DMS79 treated with DMSO at 0.1 percent for 48 hours (cell line): ENCODE results near the gene LAMTOR4.

Experiments
- DNase-seq: peaks from one replicate; lab custom pipeline; 2025; lab: John Stamatoyannopoulos, UW

The LAMTOR4 gene

DNA sequence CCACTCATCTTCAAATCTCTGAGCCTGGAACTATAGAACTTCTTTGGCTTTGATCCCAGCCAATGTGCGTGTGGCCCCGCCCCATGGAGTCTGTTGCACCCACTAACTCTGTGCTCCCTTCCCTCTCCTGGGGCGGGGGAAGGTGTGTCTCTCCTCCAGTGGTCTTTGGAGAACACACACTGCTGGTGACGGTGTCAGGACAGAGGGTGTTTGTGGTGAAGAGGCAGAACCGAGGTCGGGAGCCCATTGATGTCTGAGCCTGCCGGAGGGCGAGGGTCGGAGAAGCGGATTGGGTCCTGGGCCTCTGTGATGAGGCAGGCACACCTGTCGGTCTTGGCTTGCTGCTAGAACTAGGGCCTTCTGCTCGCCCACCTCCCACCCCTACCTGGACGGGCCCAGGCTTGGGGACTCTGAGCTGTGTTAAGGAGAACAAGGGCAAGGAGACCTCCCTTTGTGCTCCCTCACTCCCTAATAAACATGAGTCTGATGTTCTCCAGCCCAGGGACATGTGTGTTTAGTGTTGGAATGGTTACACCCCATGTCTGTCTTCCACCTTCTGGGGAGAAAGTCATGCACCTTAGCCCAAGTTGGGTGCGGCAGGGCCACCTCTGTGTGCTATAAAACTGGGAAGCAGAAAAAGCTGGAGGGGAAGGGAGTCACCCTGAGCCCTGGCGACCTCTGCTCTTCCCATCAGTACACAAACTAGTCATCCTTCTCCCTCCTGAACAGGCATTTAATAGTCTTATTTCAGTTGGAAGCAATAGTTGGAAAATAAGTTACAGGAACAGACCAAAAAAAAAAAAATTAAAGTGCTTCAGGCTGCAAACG lies 5.2 kb downstream of the LAMTOR4 start:
- no peak for DNase-seq

DNA sequence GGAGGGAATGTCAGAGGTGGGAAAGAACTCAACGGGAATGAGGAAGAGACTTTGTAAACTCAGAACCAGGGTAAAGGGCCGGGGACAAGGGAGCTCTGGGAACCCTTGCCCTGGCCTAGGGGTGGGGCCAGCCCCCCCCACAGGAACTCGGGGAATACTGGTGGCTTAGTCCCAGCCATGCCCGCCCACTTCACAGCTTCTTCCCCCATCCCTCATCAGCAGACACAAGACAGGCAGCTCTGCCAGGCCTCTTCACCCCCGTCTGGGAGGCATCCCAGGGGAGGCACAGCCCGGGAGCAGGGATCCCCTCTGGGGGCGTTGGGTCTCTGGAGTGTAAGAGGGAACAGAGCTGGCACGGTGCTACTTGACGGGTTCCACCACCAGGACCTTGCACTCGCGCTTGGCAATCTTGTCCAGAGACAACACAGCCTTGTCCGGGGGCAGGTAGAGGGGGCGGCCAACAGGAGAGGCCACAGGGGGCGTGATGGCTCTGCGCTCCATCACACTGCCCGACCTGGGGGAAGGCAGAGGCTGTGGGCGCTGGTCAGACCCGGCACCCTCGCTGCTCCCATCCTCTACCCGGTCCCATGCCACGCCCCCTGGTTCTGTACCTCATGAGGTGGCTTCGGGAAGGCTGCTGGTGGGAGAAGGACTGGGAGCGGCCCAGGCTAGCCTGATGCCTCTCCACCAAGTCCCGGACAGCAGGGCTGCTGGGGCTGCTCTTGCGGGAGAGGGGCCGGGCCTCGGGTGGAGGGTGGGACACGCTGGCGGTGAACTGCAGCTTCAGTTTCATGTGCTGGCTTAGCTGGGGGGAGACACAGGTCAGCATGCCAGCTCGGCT lies 6.2 kb downstream of the LAMTOR4 start:
- DNase-seq, result no peak

DNA sequence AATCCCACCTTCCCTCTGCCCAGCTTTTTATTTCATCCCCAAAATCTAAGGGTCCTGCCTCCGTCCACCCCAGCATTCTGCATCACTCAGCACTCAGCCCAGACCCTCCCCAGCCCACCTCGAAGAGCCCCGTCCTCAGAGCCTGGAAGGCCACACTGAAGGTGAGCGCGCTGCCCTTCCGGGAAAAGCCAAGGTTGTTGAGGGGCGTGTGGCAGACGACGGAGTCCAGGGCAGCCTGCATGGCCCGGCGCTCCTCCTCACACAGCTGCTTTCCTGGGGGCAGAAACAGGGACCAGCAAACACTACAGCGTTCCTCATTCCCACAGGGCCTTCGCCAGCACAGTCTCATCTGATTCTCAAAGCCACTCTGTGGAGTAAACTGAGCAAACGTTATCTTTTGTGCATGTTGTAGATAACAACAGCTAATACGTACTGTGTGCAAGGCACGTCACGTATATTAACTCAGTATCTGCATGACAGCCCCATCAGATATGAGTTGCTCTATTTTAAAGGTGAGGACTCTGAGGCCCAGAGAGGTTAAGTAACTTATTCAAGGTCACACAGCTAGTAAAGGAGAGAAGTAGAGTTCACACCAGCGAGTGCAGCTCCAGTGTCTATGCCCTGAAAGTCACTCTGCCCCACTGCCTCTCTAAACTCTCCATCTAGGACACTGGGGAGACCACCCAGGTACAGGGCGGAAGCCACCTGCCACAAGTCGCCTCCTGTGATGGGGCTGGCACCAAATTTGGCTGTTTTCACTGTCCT lies 7.0 kb downstream of the LAMTOR4 start:
- no peak for DNase-seq

DNA sequence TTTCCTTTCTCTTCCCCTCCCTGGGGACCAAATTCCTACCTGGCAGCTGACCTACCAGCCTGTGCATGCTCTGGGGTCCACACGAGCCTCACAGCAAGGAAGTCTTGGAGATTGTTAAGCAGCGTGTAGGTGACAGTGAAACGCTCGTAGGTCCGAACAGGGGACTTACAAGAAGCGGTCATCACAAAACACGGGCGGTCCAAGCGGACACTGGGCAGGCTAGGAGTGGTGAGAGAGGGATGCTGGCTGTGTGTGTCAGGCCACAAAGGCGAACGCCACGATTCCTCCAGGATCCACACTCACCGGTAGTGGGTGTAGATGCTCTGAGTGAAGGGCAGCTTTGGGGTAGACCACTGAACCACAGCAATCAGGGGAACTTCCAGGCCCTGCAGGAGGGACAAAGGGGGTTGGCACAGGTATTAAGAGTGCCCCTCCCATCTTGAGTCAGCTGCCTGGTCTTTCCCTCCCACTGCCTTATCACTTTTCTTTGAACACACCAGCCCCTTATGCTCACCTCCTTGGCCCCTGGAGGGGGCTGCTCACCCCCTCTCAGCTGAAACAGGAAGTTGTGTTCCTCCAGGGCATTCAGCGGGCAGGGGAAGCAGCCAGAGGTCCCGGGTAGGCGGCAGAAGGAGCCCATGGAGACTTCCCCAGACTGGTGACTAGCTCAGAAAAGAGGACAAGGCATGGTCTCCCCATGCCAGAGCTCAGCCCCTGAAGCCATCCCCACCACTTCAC lies 7.8 kb downstream of the LAMTOR4 start:
- DNase-seq, result no peak

DNA sequence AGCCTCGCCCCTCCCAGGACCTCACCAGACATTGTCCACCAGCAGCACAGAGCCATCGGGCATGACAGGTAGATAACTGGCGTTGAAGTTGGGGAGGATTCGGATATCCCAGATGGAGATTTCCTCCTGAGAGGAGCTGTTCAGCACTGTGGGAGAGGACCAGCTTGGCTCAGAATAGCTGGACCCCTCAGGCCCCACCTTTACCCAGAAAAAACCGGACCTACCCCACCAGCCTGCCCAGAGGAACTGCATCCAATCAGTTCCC lies 8.3 kb downstream of the LAMTOR4 start:
- no peak for DNase-seq

DNA sequence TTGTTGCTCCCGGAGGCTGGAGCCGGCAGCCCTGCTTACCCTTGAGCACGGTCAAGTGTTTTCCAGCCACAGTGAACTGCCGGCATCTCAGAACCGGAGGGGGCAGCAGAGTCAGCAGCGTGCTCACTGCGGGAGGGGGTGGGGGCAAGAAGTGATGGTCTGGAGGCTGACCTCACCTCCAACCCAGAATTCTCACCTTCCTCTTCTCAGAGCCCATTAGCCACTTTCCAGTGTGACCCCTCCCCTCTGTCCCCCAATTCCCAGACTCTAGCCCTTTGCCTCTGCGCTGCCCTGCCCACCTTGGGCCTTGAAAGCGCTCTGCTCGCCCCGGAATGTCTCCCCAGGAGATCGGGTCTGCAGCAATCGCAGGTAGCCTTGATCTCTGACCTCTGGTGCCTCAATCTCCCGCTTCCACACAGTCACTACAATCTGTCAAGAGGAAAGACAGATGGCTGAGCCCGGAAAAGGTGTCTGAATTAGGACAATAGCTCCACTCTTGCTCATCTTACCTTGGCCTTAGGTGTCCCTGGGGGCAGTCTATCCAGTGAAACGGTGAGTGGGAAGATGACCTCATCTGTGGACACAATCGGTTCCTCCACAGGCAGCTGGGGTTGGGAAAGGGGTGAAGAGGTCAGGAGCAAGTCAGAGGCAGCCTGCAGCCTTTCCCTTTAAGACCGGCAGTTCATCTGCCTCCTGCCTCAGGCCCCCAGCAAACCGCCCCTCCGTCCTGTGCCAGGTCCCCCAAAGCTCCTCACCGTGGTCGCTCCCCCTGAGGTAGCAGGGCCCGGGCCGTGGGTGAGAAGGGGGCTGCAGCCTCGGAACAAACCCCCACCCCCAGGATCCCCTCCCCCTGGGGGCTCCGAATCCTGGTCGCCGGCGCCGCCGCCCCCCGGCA lies 8.9 kb downstream of the LAMTOR4 start:
- DNase-seq, result no peak

DNA sequence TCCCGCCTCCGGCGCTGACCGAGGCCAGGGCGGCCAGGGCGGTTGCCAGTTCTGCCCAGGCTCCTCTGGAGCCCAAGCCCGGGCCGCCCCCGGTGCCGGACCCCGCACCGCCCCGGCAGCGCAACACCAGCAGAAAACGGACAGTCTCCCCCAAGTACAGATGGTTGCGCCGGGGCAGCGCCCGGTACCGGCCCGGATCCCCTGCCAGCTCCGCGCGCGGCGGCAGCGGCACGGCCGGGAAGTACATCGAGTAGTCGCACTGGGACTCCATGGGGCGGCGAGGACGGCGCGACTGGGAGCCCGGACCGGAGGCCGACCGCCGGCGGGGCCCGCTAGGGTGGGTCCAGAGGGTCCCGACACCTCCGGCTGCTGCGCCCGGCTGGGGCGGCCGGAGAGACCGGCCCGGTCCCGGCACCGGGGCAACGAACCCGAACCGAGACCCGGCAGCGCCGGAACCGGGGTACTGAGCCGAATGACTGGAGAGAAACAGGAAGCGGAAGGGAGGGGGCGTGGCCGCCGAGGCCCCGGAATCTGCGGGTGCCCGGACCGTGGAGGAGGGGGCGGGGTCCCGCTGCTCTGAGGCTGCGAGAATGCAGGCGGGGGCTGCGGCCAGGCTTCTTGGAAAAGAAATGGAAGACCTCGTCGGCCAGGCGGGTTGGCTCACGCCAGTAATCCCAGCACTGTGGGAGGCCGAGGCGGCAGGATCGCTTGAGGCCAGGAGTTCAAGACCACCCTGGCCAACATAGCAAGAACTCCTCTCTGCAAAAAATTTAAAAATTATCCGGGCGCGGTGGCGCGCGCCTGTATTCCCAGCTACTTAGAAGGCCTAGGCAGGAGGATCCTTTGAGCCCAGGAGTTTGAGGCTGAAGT lies 9.7 kb downstream of the LAMTOR4 start, which contains the start of gene TRAPPC14:
Gene TRAPPC14, minus strand, starts transcription at position 495 of the 870 bp plus-strand sequence. Its CDS starts 224 bp downstream, at position 271.
- DNase-seq, result peak; percentile 83

DNA sequence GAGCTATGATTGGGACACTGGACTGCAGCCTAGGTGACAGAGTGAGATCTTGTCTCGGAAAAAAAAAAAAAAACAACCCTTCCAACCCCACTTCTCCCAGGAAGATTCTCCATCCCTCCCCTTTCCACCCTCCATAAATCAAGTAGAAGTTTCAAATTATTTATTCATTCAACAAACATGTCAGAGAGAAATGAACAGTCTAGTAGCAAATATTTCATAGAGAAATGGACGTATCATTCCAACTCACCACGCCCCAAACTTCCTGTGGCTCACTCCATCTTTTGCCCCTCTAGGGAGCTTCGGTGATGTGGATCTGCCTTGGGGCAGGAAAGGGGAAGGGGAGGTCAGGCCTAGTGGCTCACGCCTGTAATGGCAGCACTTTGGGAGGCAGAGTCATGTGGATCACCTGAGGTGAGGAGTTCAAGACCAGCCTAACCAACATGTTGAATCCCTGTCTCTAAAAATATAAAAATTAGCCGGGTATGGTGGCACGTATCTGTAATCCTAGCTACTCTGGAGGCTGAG lies 10.4 kb downstream of the LAMTOR4 start:
- no peak for DNase-seq

DNA sequence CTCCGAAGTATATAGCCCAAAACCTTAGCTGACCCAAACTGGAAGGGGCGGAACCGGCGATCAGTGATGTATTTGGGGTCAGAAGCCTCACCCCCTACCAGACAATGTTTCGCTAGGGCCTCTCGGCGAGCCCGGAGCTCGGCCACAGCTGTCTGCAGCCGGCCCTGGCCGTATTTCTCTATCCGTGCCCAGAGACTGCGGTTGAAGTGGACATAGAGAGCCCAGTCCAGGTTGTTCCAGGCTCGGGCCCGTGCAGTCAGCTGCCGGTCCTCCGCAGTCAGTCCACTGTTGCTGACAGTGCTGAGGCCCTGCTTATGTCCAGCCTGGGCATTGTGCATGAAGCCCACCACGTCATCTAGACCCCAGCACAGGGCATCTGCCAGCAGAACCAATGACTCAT lies 11.3 kb downstream of the LAMTOR4 start:
- no peak for DNase-seq

DNA sequence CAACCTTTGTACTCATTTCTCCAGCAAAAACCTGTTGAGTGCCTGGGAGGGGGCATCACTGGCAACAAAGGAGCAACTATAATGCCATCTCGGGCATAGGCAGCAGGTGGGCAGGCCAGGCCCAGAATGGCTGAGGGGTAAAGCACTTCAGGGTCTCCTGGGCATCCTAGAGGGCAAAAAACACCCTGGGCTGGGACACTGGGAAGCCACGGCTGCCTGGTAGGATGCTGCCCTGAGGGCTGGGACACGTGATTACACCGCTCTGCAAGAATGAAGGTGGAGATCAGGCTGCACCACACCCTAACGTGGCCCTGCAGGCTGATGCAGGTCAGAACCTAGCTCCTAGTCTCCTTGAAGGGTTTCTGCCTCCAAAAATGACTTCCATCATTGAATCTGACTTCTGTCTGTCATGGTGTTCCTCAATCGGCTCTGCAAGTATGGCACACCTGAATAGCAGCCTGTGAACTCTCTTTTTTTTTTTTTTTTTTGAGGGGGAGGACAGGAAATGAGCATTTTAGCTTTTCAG lies 14.4 kb downstream of the LAMTOR4 start:
- no peak for DNase-seq

DNA sequence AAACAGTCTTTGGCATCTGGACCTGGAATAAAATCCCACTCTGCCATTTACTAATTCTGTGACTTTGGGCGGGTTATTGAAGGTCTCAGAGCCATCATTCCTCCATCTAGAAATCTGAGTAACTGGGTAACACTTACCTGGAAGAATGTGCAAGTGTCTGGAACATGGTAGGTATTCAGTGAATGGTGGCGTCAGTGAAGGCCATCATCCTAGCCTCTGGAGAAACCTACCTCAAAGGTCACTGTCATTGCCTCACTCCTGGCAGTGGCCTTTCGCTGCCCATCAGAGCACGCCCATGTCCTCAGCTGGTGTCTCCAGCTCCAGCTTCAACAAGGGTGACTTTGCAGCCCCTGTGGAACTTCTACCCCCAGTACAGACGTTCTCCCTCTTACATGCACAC lies 15.2 kb downstream of the LAMTOR4 start:
- DNase-seq, result no peak

DNA sequence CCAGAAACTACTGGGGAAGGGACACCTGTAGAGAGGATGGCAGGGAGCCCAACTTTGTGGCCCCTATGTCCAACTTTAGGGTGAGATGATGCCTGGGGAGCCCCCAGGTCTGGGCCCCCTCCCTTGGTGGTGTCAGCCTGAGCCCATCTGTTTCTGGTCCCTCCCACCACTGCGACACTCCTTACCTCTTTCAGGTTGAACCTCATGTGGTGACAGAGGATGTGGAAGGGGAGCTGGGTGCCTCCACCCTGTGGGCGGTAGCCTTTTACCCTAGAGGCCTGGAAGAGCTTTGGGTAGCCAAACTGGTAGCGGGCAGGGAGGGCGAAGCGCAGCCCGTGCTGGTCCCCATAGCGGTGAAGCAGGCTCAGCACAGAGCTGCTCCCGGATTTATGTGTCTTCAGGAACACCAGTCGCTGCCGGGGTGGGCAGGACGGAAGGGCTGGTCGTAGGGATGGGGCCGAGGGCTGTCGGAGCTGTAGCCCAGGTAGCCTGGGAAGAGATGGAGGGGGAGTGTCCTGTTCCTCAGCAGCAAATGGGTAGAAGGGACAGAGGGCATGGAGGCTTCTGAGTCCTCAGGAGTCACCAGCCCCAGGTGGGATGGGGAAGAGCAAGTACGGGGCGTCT lies 17.7 kb downstream of the LAMTOR4 start:
- no peak for DNase-seq

DNA sequence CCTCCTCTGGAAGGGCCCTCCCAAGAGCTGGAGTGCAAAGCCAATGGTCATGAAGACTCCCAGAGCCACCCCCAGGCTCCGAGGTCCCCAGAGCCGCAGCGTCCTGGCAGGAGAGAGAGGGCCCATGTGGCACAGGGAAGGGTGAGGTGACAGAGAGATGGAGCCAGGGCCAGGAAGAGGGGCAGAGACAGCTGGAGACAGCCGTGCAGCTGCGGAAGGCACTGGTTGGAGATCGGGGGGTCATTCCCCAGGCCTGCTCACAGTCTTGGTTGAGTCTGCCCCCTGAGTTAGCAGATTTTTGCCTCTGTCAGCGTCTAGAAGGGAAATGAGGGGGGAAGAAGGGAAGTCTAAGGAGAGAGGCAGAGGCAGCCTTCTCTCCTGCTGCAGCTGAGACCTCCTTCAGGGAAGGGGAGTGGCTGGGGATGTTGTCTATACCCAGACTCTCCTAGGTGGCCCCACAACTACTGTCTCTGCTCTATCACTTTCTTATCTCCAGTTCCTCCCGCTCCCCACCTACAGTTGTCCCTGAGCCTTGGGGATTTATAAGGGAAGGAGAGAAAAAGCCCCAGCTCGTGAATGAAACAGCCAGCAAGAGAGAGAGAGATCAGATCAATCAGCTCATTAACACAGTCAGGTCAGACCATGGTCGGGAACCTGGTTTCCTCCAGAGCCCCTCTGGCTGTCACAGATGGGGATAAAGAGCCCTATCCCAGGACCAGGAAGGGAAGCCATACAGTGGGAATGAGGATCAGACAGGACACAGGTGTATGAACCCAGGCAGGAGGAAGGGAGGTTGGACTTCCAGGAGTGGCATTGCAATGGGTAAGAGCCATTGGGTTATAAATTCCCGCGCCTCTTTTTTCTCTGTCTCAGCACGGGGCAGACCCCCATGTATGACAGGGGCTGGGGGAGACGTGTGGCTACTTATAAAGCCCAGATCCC lies 18.5 kb downstream of the LAMTOR4 start:
- no peak for DNase-seq

DNA sequence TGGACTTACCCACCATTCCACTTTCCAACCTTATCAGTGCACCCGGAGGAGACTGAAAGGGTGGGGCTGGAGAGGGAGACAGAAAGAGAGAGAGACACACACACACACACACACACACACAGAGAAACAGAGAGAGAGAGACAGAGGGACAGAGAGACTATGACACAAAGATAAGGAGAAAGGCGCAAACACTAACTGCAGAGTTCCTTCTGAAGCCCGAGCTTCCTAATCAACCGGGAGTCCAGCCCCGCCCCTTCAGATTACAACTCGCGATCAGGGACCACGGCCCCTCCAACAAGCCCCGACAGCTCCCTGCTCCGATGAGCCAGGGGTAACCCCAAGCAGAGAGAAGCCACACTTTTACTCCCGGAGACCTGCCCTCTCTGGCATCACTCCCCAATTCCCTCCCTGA lies 19.2 kb downstream of the LAMTOR4 start:
- peak; percentile 20 for DNase-seq

DNA sequence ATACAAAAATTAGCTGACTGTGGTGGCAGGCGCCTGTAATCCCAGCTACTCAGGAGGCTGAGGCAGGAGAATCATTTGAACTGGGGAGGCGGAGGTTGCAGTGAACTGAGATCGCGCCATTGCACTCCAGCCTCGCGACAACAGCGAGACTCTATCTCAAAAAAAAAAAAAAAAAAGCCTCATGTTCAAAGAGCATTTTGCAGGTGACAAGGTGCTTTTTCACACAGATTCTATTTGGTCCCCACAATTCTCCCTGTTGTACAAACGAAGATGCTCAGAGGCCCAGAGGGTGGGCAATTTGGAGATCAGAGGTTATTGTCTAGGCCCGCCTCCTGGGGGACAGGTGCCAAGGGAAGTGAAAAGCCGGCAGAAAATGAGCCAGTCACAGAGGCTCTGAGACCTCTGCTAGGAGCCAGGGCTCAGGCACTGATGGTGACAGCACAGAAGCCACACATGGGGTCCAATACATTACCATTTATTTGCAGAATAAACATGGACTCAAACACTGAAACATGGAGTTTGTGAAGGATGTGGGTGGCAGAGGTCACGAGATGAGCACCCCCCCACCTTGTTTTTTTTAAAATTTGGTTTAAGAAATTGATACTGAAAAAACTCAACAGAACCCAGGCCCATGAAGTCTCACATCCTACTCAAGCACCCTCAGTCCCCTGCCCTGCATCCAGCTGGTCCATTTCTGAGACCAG lies 20.6 kb downstream of the LAMTOR4 start:
- DNase-seq, result no peak

DNA sequence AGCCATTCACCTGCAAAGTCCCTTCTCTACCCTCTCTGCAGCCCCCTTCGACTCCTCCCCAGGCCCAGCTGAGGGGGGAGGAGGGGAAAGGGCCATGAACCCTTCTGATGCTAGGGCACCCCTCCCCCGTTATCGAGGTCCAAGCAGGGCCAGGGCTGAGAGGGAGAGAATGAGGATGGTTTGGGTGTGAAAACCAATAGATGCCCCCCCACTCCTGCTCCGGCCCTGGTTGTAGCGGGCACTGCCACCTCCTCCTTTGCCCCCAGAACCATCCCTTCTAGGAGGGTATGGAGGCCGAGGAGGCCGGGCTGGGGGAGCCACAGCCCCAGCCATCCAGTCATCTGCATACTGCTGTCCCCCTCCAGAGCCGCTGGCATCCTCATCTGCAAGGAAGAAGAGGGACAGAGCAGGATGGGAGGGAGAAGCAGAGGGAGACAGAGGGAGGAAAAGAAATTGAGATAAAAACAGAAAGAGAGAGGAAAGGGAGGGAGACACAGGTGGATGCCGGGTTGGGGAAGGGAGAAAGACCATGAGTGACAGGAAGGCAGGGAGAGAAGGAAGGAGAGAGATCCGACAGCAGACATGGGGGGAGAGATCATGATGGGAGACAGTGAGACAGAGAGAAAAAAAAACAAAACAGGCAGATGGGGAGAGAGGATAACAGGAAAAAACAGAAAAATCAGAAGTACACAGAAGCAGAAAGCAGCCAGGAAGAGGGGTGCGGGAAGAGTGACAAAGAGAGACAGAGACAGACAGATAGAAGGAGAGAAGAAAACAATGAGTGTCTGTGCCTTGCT lies 21.6 kb downstream of the LAMTOR4 start:
- DNase-seq, result no peak
